ENCODE measurements around the gene SLC5A12. TPM values are rescaled to one million over a fixed set of nuclear protein-coding genes. Genes with fewer than 3 reads are reported as not detected.

The SLC5A12 gene
- total RNA-seq, 1 experiment from 2014 or later: not detected

DNA sequence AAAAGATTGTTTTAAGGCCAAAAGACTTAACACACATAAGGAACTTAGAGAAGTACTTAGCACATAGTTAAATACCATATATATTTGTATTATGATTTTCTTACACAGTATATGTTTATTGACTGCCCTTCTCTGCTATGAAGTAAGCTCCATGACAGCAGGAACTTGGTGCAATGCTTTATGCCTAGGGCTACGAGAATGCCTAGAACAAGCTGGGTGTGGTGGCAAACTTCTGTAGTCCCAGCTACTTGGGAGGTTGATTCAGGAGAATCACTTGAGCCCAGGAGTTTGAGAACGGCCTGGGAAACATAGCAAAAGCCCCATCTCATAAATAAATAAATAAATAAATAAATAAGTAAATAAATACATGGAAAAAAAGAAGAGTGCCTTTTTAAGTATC is 1.9 kb downstream of the SLC5A12 start:
- Histone ChIP-seq H3K27me3 (ENCODE audit: control insufficient read depth, insufficient read depth, low read length) (no peaks in the 10 kb centered on the region), H3K4me1 (ENCODE audit: control insufficient read depth, insufficient read depth, low read length) (no peaks in the 10 kb centered on the region), H3K36me3 (ENCODE audit: control insufficient read depth, insufficient read depth, low read length) (no peaks in the 10 kb centered on the region), H3K9me3 (ENCODE audit: control insufficient read depth, insufficient read depth, low read depth, low read length) (no peaks in the 10 kb centered on the region), H3K27ac (ENCODE audit: low read length) (no peak overlapping the region), H3K4me3 (ENCODE audit: low read depth in 2 of 2, low read length in 2 of 2) (no peak overlapping the region)
- no peak for TF ChIP-seq POLR2AphosphoS5 (IDR thresholded peaks at IDR 0.05; ENCODE audit: low read depth, low read length)
- no peak for TF ChIP-seq TCF7L2 (IDR thresholded peaks at IDR 0.05; ENCODE audit: low read depth, low read length)
- TF ChIP-seq, protein P1, sequence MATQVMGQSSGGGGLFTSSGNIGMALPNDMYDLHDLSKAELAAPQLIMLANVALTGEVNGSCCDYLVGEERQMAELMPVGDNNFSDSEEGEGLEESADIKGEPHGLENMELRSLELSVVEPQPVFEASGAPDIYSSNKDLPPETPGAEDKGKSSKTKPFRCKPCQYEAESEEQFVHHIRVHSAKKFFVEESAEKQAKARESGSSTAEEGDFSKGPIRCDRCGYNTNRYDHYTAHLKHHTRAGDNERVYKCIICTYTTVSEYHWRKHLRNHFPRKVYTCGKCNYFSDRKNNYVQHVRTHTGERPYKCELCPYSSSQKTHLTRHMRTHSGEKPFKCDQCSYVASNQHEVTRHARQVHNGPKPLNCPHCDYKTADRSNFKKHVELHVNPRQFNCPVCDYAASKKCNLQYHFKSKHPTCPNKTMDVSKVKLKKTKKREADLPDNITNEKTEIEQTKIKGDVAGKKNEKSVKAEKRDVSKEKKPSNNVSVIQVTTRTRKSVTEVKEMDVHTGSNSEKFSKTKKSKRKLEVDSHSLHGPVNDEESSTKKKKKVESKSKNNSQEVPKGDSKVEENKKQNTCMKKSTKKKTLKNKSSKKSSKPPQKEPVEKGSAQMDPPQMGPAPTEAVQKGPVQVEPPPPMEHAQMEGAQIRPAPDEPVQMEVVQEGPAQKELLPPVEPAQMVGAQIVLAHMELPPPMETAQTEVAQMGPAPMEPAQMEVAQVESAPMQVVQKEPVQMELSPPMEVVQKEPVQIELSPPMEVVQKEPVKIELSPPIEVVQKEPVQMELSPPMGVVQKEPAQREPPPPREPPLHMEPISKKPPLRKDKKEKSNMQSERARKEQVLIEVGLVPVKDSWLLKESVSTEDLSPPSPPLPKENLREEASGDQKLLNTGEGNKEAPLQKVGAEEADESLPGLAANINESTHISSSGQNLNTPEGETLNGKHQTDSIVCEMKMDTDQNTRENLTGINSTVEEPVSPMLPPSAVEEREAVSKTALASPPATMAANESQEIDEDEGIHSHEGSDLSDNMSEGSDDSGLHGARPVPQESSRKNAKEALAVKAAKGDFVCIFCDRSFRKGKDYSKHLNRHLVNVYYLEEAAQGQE (IDR thresholded peaks at IDR 0.05; ENCODE audit: insufficient read depth in 1 of 2, low read depth in 2 of 2, low read length in 1 of 2): no peak
- TF ChIP-seq SIN3A (IDR thresholded peaks at IDR 0.05; ENCODE audit: borderline replicate concordance, insufficient read depth, low read depth, low read length): no peak
- BruUV-seq (replicated peaks): no TSS peak
- ChIA-PET POLR2A (no interaction called here), CTCF (no interaction called here)
- in situ Hi-C loops (cut with HindIII; ENCODE audit: low pct_unique_long_range_greater_than_20kb, low sequenced_read_pairs): no loop called here
- no peak for DNase-seq (ENCODE audit: low read depth, low spot score)
- intact Hi-C loops (cut with micrococcal nuclease; ENCODE audit: unreplicated experiment): no loop called here
- ATAC-seq: no peak

DNA sequence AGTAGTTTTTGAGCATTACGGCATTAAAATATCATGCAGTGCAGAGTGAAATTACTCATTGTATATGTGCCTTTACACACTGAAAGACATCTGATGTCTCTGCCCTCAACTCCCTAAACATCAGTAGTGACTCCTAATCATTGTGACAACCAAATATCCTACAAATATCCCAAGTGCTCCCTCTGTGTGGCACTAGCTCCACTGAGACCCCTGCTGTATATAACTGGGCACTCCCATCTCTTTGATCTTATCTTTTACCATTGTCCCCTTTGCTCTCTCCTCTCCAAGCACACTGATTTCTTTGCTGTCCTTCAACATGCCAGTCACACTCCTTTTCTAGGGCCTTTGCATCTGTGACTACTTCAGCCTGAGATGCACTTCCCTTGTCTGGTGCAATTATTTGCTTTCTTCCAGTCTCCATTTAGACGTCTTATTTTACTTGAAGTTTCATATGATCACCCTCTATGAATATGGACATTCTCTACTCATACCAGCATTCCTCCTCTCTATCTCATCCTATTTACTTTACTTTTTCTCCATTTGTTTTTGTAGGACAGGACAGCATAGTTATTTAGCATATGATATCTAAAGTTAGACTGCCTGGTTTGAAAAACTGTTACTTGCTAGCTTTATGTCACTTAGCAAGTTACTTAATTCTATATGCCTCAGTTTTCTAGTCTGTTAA is 2.4 kb downstream of the SLC5A12 start:
- ATAC-seq (no peak), DNase-seq (ENCODE audit: low read depth, low spot score) (no peak)
- BruUV-seq (replicated peaks): no TSS peak
- intact Hi-C loops (cut with micrococcal nuclease; ENCODE audit: unreplicated experiment): no loop called here
- Histone ChIP-seq H3K36me3 (ENCODE audit: control insufficient read depth, insufficient read depth, low read length) (no peaks in the 10 kb centered on the region), H3K4me1 (ENCODE audit: control insufficient read depth, insufficient read depth, low read length) (no peaks in the 10 kb centered on the region), H3K9me3 (ENCODE audit: control insufficient read depth, insufficient read depth, low read depth, low read length) (no peaks in the 10 kb centered on the region), H3K4me3 (ENCODE audit: low read depth in 2 of 2, low read length in 2 of 2) (no peak overlapping the region), H3K27ac (ENCODE audit: low read length) (no peak overlapping the region), H3K27me3 (ENCODE audit: control insufficient read depth, insufficient read depth, low read length) (no peaks in the 10 kb centered on the region)
- ChIA-PET POLR2A (no interaction called here), CTCF (no interaction called here)
- in situ Hi-C loops (cut with HindIII; ENCODE audit: low pct_unique_long_range_greater_than_20kb, low sequenced_read_pairs): no loop called here
- TF ChIP-seq, protein P1 (IDR thresholded peaks at IDR 0.05; ENCODE audit: insufficient read depth in 1 of 2, low read depth in 2 of 2, low read length in 1 of 2): no peak
- TF ChIP-seq TCF7L2 (IDR thresholded peaks at IDR 0.05; ENCODE audit: low read depth, low read length): no peak
- no peak for TF ChIP-seq CTCF (IDR thresholded peaks at IDR 0.05)
- TF ChIP-seq POLR2AphosphoS5 (IDR thresholded peaks at IDR 0.05; ENCODE audit: low read depth, low read length): no peak
- TF ChIP-seq SIN3A (IDR thresholded peaks at IDR 0.05; ENCODE audit: borderline replicate concordance, insufficient read depth, low read depth, low read length): no peak
